Loucy (cell line): ENCODE measurements around the gene C16orf78.

ENCODE experiments used
- H2AFZ ChIP-seq: fragments of 200-600 bp; sonication (generic); 2 replicates; pipeline ENCODE4 v1.6.0; 2016; ENCODE audit warnings: antibody characterized with exemption, mild to moderate bottlenecking, low read length, moderate library complexity
- H3F3A ChIP-seq: fragments of 200-600 bp; 2 replicates; pipeline ENCODE4 v1.6.0; 2016; ENCODE audit warnings: antibody characterized with exemption, low read depth, mild to moderate bottlenecking
- H3K27me3 ChIP-seq: fragments of 200-600 bp; sonication (generic); 2 replicates; pipeline ENCODE4 v1.6.1; 2014; ENCODE audit warnings: low read length, mild to moderate bottlenecking; ENCODE audit not compliant: insufficient read depth, poor library complexity, severe bottlenecking
- H3K36me3 ChIP-seq: fragments of 200-600 bp; sonication (generic); 2 replicates; pipeline ENCODE4 v1.6.1; 2016; ENCODE audit warnings: low read length; ENCODE audit not compliant: insufficient read depth
- H3K4me1 ChIP-seq: fragments of 200-600 bp; sonication (generic); 2 replicates; pipeline ENCODE4 v1.5.1; 2014; ENCODE audit warnings: low read length, mild to moderate bottlenecking; ENCODE audit not compliant: insufficient read depth, poor library complexity, severe bottlenecking
- H3K4me2 ChIP-seq: fragments of 200-600 bp; sonication (generic); 2 replicates; pipeline ENCODE4 v1.6.0; 2014; ENCODE audit warnings: antibody characterized with exemption, low read length, low read depth, mild to moderate bottlenecking; ENCODE audit not compliant: poor library complexity, severe bottlenecking
- H3K4me3 ChIP-seq: fragments of 200-600 bp; sonication (generic); 2 replicates; pipeline ENCODE4 v1.5.1; 2014; ENCODE audit warnings: low read length, mild to moderate bottlenecking, mixed read lengths; ENCODE audit not compliant: poor library complexity, severe bottlenecking
- H3K79me2 ChIP-seq: fragments of 200-600 bp; sonication (generic); 2 replicates; pipeline ENCODE4 v1.6.1; 2014; ENCODE audit warnings: low read length; ENCODE audit not compliant: insufficient read depth
- H3K9ac ChIP-seq: fragments of 200-600 bp; sonication (generic); 2 replicates; pipeline ENCODE4 v1.6.0; 2014; ENCODE audit warnings: mild to moderate bottlenecking, low read depth, low read length, moderate library complexity; ENCODE audit not compliant: poor library complexity, severe bottlenecking
- H3K9me2 ChIP-seq: fragments of 200-600 bp; sonication (generic); replicated peaks from 2 replicates; pipeline ENCODE4 v1.6.1; 2016; ENCODE audit warnings: low read depth, low read length, mixed read lengths
- H3K9me3 ChIP-seq: fragments of 200-600 bp; sonication (generic); 2 replicates; pipeline ENCODE4 v1.6.1; 2014; ENCODE audit warnings: mild to moderate bottlenecking, antibody characterized with exemption, low read length, low read depth; ENCODE audit not compliant: insufficient read depth
- H4K20me1 ChIP-seq: fragments of 200-600 bp; sonication (generic); 2 replicates; pipeline ENCODE4 v1.6.0; 2014; ENCODE audit warnings: antibody characterized with exemption, low read length, mild to moderate bottlenecking; ENCODE audit not compliant: insufficient read depth, poor library complexity, severe bottlenecking
- EZH2phosphoT487 ChIP-seq: fragments of 200-600 bp; IDR thresholded peaks from 2 replicates; pipeline ENCODE4 v1.6.1; 2018; ENCODE audit warnings: antibody characterized with exemption, mild to moderate bottlenecking, moderate library complexity, borderline replicate concordance
- TF ChIP-seq, protein P1 (sequence below): fragments of 200-600 bp; sonication (generic); conservative IDR thresholded peaks from 2 replicates; pipeline ENCODE4 v1.5.1; 2014; ENCODE audit warnings: mild to moderate bottlenecking, antibody characterized with exemption, low read length

The C16orf78 gene

DNA sequence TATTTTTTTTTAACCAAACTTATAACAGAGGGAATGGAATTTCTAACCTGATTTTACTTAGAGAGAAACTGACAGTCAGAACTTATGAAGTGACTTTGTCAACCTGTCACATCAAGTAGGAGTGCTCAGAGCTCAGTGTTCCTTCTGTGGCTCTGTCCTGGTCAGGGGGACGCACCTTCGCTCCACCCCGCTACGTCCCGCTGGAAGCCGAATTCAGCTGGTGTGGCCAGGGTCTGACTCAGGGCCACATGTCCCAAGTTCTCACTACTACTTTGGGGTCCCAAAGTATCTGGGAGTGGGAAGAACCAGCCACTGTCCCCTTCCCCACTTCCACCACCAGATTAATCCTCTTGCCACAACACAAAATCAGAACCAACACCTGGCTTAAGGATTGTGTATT is 51.4 kb downstream of the C16orf78 start:
- no peaks in the 10 kb centered on the region for H3K27me3 ChIP-seq

DNA sequence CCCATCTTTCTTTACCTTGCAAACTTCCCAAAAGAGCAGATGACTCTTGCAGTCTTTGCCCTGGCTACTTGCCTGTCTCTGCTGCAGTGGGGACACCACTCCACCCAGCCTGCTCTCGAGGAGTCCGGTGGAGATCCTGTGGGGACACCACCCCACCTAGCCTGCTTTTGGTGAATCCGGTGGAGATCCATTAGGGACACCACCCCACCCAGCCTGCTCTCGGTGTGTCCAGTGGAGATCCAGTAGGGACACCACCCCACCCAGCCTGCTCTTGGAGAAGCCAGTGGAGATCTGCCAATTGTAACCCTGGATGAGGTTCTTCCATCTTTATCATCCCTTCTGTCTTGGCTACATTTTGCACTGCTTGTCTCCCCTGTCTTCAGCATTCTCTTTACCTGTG is 54.2 kb downstream of the C16orf78 start:
- Histone ChIP-seq H3K9me2 (no peaks in the 10 kb centered on the region), H4K20me1 (no peaks in the 10 kb centered on the region), H3K36me3 (no peaks in the 10 kb centered on the region), H3K4me2 (no peak overlapping the region), H3K9ac (no peak overlapping the region), H3F3A (no peaks in the 10 kb centered on the region), H2AFZ (no peak overlapping the region), H3K4me1 (no peaks in the 10 kb centered on the region), H3K27me3 (no peaks in the 10 kb centered on the region), H3K79me2 (no peaks in the 10 kb centered on the region), H3K9me3 (no peaks in the 10 kb centered on the region), H3K4me3 (no peak overlapping the region)
- no peak for TF ChIP-seq EZH2phosphoT487
- TF ChIP-seq, protein P1, sequence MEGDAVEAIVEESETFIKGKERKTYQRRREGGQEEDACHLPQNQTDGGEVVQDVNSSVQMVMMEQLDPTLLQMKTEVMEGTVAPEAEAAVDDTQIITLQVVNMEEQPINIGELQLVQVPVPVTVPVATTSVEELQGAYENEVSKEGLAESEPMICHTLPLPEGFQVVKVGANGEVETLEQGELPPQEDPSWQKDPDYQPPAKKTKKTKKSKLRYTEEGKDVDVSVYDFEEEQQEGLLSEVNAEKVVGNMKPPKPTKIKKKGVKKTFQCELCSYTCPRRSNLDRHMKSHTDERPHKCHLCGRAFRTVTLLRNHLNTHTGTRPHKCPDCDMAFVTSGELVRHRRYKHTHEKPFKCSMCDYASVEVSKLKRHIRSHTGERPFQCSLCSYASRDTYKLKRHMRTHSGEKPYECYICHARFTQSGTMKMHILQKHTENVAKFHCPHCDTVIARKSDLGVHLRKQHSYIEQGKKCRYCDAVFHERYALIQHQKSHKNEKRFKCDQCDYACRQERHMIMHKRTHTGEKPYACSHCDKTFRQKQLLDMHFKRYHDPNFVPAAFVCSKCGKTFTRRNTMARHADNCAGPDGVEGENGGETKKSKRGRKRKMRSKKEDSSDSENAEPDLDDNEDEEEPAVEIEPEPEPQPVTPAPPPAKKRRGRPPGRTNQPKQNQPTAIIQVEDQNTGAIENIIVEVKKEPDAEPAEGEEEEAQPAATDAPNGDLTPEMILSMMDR = no peak

More for the DNA sequence above, 51.4 kb downstream of the C16orf78 start:
- no peak overlapping the region for H2AFZ ChIP-seq
- TF ChIP-seq, protein P1 = no peak
- TF ChIP-seq EZH2phosphoT487 = no peak
- no peaks in the 10 kb centered on the region for H3F3A ChIP-seq
- no peaks in the 10 kb centered on the region for H3K9me2 ChIP-seq
- no peaks in the 10 kb centered on the region for H4K20me1 ChIP-seq
- H3K9ac ChIP-seq = no peak overlapping the region
- no peaks in the 10 kb centered on the region for H3K79me2 ChIP-seq
- H3K9me3 ChIP-seq = no peaks in the 10 kb centered on the region
- H3K4me1 ChIP-seq = no peaks in the 10 kb centered on the region
- no peak overlapping the region for H3K4me3 ChIP-seq
- H3K36me3 ChIP-seq = no peaks in the 10 kb centered on the region
- H3K4me2 ChIP-seq = no peak overlapping the region

DNA sequence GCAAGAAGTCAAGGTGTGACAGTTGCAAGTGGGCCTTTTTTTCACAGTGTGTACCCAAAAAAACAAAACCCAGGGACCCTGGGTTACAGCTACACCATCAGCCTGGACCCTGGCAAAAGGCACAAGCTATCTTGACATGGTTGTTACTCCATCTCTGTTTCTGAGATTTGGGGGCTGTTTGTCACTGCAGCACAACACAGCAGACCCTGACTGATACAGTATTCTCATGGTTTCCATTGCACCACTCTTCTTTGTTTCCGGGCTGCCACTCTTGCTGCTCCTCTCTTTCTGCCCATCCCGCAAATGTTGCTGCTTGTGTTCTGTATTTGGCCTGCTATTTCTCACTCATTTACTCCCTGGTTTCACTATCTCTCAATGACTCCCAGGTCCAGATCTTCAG is 55.2 kb downstream of the C16orf78 start:
- Histone ChIP-seq H4K20me1 (no peaks in the 10 kb centered on the region), H3K79me2 (no peaks in the 10 kb centered on the region), H3F3A (no peaks in the 10 kb centered on the region), H3K36me3 (no peaks in the 10 kb centered on the region), H3K4me2 (no peak overlapping the region), H2AFZ (no peak overlapping the region), H3K9ac (no peak overlapping the region), H3K9me2 (no peaks in the 10 kb centered on the region), H3K27me3 (no peaks in the 10 kb centered on the region), H3K9me3 (no peaks in the 10 kb centered on the region), H3K4me1 (no peaks in the 10 kb centered on the region), H3K4me3 (no peak overlapping the region)
- no peak for TF ChIP-seq EZH2phosphoT487
- TF ChIP-seq, protein P1 = no peak
